Stomach (tissue), 4 donors: ENCODE results near the gene PLEKHM3.

Experiments used
- CTCF ChIP-seq, 7 experiments: fragments of 450-650 bp in 4 of 7; fragments of 200-600 bp in 3 of 7; sonication (generic) in 3 of 7; IDR thresholded peaks; one replicate each; pipeline ENCODE4 v1.5.1; 2016 to 2019; ENCODE audit warnings: antibody characterized with exemption in 7 of 7, control low read depth in 2 of 7, mild to moderate bottlenecking in 1 of 7
- POLR2AphosphoS5 ChIP-seq, 3 donors: sonication (generic); formaldehyde crosslinking; IDR thresholded peaks; one replicate each; pipeline ENCODE4 v1.6.1; 2016; ENCODE audit warnings: antibody characterized with exemption in 3 of 3

- TF ChIP-seq POLR2AphosphoS5 (IDR thresholded peaks at IDR 0.05), result no peak
- TF ChIP-seq CTCF (IDR thresholded peaks at IDR 0.05), result no peak
These were observed 98.4 kb downstream of the PLEKHM3 start for GRCh38 chr2:207926989-207927300.
